Measurements from ENCODE around the gene TSSK6.

TSSK6 gene

DNA sequence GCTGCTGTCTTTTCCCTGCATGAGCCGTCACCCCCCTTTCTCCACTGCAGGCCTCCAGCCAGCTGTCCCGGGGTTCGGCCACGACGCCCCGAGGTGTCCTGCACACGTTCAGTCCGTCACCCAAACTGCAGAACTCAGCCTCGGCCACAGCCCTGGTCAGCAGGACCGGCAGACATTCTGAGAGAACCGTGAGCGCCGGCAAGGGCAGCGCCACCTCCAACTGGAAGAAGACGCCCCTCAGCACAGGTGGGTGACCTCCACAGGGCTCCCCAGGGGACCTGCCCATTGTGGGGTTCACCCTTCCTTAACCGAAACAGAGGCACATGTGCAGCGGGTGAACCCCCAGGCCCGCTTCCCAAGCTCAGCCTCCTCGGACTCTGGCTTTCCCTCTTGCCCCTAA is 13.1 kb downstream of the TSSK6 start:
- TF ChIP-seq EZH2phosphoT487 (IDR thresholded peaks at IDR 0.05; ENCODE audit: low read depth), result no peak
- Histone ChIP-seq H3K9ac (ENCODE audit: low read length) (no peak overlapping the region), H3K9me3 (ENCODE audit: insufficient read depth, low read length) (no peaks in the 10 kb centered on the region), H3K4me2 (ENCODE audit: low read length) (no peak overlapping the region), H3K27ac (ENCODE audit: low read length) (no peak overlapping the region), H4K20me1 (ENCODE audit: insufficient read depth, low read length) (no peaks in the 10 kb centered on the region), H3K4me1 (ENCODE audit: low read length) (no peaks in the 10 kb centered on the region), H3K79me2 (ENCODE audit: low read length) (no peaks in the 10 kb centered on the region; the same call in 1 of the 2 replicates), H3K36me3 (replicated peaks; ENCODE audit: low read depth, low read length) (peaks cover 58% of the 10 kb centered on the region), H3K4me3 (ENCODE audit: low read length) (no peak overlapping the region), H2AFZ (ENCODE audit: low read depth, low read length) (no peak overlapping the region), H3K27me3 (ENCODE audit: low read depth, low read length) (no peaks in the 10 kb centered on the region)

DNA sequence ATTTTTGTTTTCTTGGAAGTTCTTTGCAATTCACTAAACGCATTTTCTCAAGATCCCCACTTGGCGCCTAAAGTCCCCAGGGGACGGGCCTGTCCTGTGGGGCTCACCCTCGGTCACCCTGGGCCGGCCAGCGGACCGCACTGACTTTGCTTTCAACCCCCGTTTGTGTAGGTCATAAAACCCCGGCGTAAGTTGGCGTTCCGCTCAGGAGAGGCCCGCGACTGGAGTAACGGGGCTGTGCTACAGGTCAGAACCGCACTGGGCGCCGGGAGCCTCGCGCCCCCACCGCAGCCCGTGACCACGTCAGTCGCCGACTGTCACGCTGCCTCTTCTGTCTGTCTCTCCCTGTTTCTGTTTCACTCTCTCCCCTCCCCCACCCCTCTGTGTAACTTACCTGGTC is 13.6 kb downstream of the TSSK6 start:
- TF ChIP-seq, protein P1, sequence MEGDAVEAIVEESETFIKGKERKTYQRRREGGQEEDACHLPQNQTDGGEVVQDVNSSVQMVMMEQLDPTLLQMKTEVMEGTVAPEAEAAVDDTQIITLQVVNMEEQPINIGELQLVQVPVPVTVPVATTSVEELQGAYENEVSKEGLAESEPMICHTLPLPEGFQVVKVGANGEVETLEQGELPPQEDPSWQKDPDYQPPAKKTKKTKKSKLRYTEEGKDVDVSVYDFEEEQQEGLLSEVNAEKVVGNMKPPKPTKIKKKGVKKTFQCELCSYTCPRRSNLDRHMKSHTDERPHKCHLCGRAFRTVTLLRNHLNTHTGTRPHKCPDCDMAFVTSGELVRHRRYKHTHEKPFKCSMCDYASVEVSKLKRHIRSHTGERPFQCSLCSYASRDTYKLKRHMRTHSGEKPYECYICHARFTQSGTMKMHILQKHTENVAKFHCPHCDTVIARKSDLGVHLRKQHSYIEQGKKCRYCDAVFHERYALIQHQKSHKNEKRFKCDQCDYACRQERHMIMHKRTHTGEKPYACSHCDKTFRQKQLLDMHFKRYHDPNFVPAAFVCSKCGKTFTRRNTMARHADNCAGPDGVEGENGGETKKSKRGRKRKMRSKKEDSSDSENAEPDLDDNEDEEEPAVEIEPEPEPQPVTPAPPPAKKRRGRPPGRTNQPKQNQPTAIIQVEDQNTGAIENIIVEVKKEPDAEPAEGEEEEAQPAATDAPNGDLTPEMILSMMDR (IDR thresholded peaks at IDR 0.05; ENCODE audit: low read depth, low read length), result no peak
- no peak for TF ChIP-seq EZH2phosphoT487 (IDR thresholded peaks at IDR 0.05; ENCODE audit: low read depth)
- no peak overlapping the region for H3K4me2 ChIP-seq (ENCODE audit: low read length)
- H3K4me3 ChIP-seq (ENCODE audit: low read length), result no peak overlapping the region
- no peaks in the 10 kb centered on the region for H3K9me3 ChIP-seq (ENCODE audit: insufficient read depth, low read length)
- no peaks in the 10 kb centered on the region for H3K4me1 ChIP-seq (ENCODE audit: low read length)
- no peak overlapping the region for H2AFZ ChIP-seq (ENCODE audit: low read depth, low read length)
- H3K27me3 ChIP-seq (ENCODE audit: low read depth, low read length), result no peaks in the 10 kb centered on the region
- H3K9ac ChIP-seq (ENCODE audit: low read length), result no peak overlapping the region
- H4K20me1 ChIP-seq (ENCODE audit: insufficient read depth, low read length), result no peaks in the 10 kb centered on the region
- no peaks in the 10 kb centered on the region; the same call in 1 of the 2 replicates for H3K79me2 ChIP-seq (ENCODE audit: low read length)
- H3K36me3 ChIP-seq (replicated peaks; ENCODE audit: low read depth, low read length), result peaks cover 58% of the 10 kb centered on the region
- no peak overlapping the region for H3K27ac ChIP-seq (ENCODE audit: low read length)

DNA sequence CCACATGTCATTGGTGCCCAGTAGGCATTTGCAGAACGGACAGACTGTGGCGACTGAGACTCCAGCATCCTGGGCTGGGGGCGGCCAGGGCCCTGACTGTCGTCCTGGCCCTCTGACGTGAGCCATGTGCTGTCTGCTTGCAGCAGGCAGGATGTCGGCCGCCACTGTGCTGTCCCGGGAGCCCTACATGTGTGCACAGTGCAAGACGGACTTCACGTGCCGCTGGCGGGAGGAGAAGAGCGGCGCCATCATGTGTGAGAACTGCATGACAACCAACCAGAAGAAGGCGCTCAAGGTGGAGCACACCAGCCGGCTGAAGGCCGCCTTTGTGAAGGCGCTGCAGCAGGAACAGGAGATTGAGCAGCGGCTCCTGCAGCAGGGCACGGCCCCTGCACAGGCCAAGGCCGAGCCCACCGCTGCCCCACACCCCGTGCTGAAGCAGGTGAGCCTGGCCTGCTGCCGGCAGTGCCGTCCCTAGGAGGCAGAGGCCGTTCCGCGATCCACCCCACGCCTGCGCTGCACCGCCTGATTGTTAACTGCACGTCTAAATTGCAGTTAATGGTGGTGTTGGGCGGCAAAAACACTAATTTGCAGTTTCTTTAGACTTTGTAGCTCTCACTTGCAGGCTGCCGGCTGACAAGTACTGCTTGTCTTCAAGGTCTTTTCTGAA is 14.2 kb downstream of the TSSK6 start:
- no peaks in the 10 kb centered on the region for H3K9me3 ChIP-seq (ENCODE audit: insufficient read depth, low read length)
- H2AFZ ChIP-seq (ENCODE audit: low read depth, low read length), result no peak overlapping the region
- H3K4me3 ChIP-seq (ENCODE audit: low read length), result no peak overlapping the region
- H4K20me1 ChIP-seq (ENCODE audit: insufficient read depth, low read length), result no peaks in the 10 kb centered on the region
- H3K79me2 ChIP-seq (ENCODE audit: low read length), result no peaks in the 10 kb centered on the region; the same call in 1 of the 2 replicates
- H3K4me1 ChIP-seq (ENCODE audit: low read length), result no peaks in the 10 kb centered on the region
- H3K4me2 ChIP-seq (ENCODE audit: low read length), result no peak overlapping the region
- no peaks in the 10 kb centered on the region for H3K27me3 ChIP-seq (ENCODE audit: low read depth, low read length)
- no peak overlapping the region for H3K27ac ChIP-seq (ENCODE audit: low read length)
- no peak overlapping the region for H3K9ac ChIP-seq (ENCODE audit: low read length)
- TF ChIP-seq, protein P1 (IDR thresholded peaks at IDR 0.05; ENCODE audit: low read depth, low read length), result no peak
- TF ChIP-seq EZH2phosphoT487 (IDR thresholded peaks at IDR 0.05; ENCODE audit: low read depth), result no peak
- peaks cover 54% of the 10 kb centered on the region for H3K36me3 ChIP-seq (replicated peaks; ENCODE audit: low read depth, low read length)

DNA sequence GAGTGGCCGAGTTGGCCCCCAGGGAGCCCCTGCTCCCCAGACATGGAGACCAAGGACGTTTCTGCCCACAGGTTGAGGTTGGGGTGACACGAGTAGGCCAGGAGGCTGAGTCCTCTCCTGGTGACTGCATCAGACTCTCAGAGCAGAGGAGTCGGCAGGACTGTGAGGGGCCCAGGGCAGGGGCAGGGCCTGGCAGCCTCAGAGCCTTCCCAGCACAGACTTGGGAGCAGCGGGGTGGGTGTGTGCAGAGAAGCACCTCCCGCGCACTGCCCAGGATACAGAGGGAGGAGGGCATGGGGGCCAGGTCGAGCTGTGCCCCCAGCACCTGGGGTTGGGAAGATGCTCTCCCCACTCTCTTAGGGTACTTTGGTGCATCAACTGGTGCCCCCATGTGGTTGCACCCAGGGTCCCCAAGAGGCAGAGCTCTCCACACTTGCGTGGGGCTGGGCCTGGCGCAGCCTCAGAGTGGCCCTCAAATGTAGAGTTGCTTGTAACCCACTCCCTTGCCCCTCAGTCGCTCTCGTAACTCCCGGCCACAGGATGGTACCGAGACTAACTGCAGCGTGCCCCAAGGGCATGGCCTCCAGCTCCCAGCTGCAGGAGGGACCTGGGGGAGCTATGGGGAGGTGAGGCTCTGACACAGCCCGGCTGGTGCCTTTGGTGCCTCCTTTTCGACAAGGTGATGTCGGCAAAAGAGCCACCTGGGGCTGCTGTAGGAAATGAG is 15.9 kb downstream of the TSSK6 start:
- peaks cover under 1% of the 10 kb centered on the region; the same call in 1 of the 2 replicates for H3K79me2 ChIP-seq (ENCODE audit: low read length)
- no peaks in the 10 kb centered on the region for H3K27me3 ChIP-seq (ENCODE audit: low read depth, low read length)
- no peaks in the 10 kb centered on the region; the same call in 1 of the 2 replicates for H3K4me1 ChIP-seq (ENCODE audit: low read length)
- H3K9ac ChIP-seq (ENCODE audit: low read length), result no peak overlapping the region
- H3K4me2 ChIP-seq (ENCODE audit: low read length), result no peak overlapping the region
- peaks cover 56% of the 10 kb centered on the region for H3K36me3 ChIP-seq (replicated peaks; ENCODE audit: low read depth, low read length)
- H2AFZ ChIP-seq (ENCODE audit: low read depth, low read length), result no peak overlapping the region
- TF ChIP-seq, protein P1 (IDR thresholded peaks at IDR 0.05; ENCODE audit: low read depth, low read length), result no peak
- no peak for TF ChIP-seq EZH2phosphoT487 (IDR thresholded peaks at IDR 0.05; ENCODE audit: low read depth)
- no peak overlapping the region for H3K4me3 ChIP-seq (ENCODE audit: low read length)
- H3K9me3 ChIP-seq (ENCODE audit: insufficient read depth, low read length), result no peaks in the 10 kb centered on the region
- H3K27ac ChIP-seq (ENCODE audit: low read length), result no peak overlapping the region
- no peaks in the 10 kb centered on the region for H4K20me1 ChIP-seq (ENCODE audit: insufficient read depth, low read length)
